HG02870 (cell line): ENCODE measurements around the gene GCGR.
"Not testable (repeated sequence)": the region's sequence is repeated elsewhere in the genome, so short reads cannot be mapped to it uniquely, and the experiment has no call there.

ENCODE experiments used
- ATAC-seq: cut with Tn5 transposase; IDR thresholded peaks from one replicate; pipeline ENCODE4 v1.9.1; 2021; ENCODE audit warnings: mild to moderate bottlenecking, moderate library complexity; ENCODE audit not compliant: unreplicated experiment

Gene GCGR

DNA sequence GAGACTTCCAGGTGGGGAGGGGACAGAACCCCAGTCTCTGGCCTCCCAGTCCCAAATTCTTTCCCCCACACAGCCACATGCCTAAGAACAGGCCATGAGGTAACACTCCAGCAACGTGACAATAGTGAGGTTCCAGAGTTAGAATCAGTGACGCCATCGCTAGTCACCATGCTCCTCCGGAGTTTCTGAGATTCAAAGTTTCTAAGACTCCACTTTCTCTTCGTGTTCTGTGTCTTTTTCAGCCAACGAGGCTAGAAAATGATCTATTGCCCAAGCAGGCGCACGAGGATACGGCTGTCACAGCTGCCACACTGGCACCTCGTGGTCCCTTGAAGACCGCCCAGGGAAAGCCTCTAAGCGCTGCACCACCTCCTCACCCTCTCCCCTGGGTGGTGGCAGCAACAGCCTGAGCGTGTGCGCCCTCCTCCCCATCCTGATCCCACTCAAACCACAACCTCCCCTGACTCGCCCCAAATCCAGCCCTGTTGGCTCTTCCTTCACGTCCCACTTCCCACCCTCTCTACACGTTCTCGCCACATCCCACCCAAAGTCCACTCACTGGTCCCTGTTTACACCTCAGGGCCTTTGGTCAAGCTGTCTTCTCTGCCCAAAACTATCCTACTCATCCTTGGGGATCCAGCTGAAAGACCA lies 28.1 kb downstream of the GCGR start:
- ATAC-seq: peak; percentile 3

GRCh38 chr17:81832608-81833159 lies 28.7 kb downstream of the GCGR start:
- ATAC-seq: no peak

DNA sequence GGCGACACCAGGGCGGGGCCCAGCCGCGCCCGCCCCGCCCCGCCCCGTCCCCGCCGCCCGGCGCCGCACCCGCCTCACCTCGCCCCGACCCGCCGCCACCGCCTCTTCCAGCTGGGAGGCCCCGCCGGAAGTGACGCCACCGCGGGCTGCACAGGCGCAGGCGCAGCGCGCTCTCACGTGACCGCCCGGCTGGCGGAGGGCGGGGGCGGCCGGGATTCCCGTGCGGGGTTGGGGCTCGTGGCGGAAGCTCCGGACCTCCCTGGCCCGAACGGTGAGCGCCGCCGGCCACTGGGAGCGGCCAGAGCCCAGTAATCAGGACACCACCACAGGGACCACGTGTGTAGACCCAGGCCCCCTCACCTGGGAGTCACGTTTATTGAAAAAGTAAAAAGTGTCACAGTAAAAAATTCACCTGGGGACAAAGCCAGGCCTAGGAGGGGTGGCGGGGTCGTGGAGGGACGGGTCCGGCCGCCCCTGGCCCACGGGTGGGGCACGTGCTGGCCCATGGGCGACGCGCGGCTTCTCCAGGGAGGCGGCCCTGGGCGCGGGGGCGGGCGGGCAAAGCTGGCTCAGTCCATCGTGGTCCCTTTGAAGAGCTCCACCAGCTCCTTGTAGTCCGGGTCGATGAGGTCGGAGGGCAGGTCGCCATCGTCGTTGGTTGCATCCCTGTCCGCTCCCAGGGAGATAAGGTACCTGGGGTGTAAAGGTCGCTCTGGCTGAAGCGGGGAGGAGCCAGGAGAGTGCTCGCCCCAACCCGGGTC lies 29.4 kb downstream of the GCGR start, which contains the start of gene MCRIP1:
Gene MCRIP1, minus strand, starts transcription at position 132 of the 761 bp plus-strand sequence. CDS start 8,785 bp downstream, outside the sequence.
- peak; percentile 73 for ATAC-seq

GRCh38 chr17:81833921-81834830 lies 30.2 kb downstream of the GCGR start:
- no peak for ATAC-seq

DNA sequence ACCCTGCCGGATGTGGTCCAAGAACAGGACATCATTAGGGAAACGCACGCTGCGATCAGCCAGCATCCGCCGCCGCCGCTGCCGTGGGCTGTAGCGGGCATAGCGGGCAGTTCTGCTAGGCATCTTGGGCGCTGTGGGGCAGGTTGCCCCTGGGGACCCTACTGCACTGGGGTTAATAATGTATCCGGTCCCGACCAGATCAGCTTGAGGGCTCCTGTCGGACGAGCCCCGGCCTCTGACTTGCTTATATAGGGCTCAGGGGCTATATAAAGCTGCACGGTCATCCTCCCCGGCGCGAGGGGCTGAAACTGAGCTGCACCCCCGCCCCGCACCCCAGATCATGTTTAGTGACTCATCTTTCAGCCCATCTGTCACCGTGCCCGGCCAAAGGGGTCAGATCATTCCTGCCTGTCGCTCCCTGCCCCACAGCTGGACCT lies 30.9 kb downstream of the GCGR start, which contains the start of gene PPP1R27:
Gene PPP1R27, minus strand, starts transcription at position 220 of the 437 bp plus-strand sequence. Its CDS starts 97 bp downstream, at position 123.
- ATAC-seq: no peak

GRCh38 chr17:81837641-81838040 lies 33.7 kb downstream of the GCGR start:
- ATAC-seq: no peak

- no peak for ATAC-seq
Observed at GRCh38 chr17:81838753-81839255, 34.9 kb downstream of the GCGR start.

DNA sequence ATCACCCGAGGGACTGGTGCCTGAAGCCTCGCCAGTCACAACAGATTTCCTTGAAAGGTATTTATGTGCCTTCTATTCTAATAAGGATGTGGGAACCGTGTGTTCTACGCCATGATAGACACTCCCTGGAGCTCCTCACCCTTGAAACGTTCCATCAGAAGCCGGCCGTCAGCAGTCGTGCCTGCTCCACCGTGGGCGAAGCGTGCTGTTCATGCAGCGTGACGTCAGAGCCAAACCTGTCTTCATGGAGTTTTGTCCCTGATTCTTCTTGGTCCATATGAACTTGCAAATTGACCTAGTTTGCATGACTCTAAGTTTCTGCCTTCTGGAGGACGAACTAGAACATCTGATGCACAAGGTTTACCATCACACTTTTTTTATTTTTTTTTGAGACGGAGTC lies 35.4 kb downstream of the GCGR start:
- ATAC-seq: no peak

DNA sequence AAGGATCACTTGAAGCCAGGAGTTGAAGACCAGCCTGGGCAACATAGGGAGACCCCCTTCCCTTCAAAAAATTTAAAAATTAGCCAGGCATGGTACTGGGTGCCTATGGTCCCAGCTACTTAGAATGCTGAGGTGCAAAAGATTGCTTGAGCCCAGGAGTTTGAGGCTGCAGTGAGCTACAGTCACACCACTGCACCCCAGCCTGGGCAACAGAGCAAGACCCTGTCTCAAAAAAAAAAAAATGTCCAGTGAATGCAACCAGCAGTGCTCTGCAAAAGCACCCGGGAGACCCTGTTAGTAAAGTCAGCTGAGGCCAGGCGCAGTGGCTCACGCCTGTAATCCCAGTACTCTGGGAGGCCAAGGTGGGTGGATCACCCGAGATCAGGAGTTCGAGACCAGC lies 36.1 kb downstream of the GCGR start:
- not testable (repeated sequence) for ATAC-seq

GRCh38 chr17:81840826-81841778 lies 37.2 kb downstream of the GCGR start:
- no peak for ATAC-seq

- no peak for ATAC-seq
Observed at GRCh38 chr17:81841866-81842265, 37.9 kb downstream of the GCGR start.

- ATAC-seq: no peak
Observed at GRCh38 chr17:81842378-81842724, 38.4 kb downstream of the GCGR start.

- ATAC-seq: no peak
Observed at GRCh38 chr17:81842725-81843504, 39.0 kb downstream of the GCGR start.

DNA sequence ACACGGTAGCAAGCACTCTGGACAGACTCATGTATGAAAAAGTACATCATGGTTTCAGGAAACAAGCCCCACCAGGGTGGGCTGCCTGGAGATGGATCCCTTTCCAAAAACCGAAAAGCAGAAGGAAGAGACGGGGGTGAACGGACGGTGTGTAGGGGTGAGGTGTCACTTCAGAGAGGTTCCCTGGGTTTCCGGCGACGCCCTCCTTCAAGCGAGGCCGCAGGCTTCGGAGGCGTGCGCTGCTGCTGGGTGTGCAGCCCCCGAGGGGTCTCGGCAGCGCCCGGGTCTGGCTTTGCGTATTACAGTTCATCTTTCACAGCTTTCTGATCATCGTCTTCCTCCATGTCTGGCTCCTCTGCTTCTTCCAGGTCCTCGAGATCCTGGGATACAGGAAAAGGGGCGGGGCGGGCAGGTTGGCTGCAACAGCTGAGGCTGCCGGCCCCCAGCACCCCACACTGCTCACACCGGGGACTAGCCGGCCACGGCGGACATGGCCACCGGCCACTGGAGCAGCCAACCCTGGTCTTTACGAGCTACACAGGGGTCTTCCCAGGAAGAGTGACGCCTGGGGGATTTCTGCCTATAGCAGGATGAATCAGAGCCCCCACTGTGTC lies 39.9 kb downstream of the GCGR start:
- ATAC-seq: no peak

DNA sequence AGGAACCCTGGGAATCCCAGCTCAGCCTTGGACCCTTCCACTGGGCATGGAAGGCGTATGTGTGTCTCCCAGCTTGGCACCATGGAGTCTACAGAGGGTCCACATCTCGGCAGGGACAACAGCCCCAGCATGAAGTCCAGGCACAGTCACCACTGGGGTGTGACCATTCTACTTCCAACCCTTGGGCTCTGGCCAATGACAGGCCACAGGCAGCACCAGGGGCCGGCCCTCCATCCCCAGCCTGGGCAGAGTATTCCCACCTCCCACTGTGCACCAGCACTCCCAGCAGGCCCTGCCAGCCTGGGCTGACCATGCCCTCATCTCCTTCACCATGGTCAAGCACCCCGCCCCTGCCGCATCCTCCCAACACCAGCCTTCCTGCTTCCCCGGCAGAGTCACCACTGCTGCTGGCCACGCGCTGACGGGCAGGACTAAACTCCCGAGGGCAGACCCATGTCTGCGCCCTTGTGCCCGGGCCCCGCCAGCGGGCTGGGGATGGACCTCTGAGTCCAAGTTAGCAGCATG lies 40.4 kb downstream of the GCGR start:
- ATAC-seq: no peak

- no peak for ATAC-seq
Observed at GRCh38 chr17:81844887-81845286, 40.9 kb downstream of the GCGR start.

DNA sequence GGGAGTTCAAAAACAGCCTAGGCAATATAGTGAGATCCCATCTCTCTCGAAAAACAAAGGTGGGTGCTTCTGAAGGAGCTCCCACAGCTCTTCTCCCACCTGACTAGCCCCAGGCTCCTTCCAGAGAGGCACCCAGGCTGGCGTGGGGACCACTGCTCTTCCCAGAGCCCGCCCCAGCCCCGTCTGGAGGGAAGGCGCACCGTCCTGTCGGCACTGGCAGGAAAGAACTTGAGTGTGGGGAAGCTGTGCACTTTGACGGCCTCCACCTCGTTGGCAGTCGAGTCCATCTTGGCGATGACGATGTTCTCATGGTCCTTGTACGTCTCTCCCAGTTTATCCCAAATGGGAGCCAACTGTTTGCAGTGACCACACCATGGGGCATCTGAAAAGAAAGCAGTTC lies 41.4 kb downstream of the GCGR start:
- ATAC-seq: no peak
